ENCODE measurements around the gene SPINK8. TPM values are rescaled to one million over a fixed set of nuclear protein-coding genes. Genes with fewer than 3 reads are reported as not detected.

The SPINK8 gene
- total RNA-seq, 4 donors from 2014 or later: not detected

GRCh38 chr3:48305396-48305795 lies 28.1 kb downstream of the SPINK8 start:
- no peak overlapping the region for H3K27ac ChIP-seq (replicated peaks in 1 of 4)
- DNase-seq (ENCODE audit: extremely low spot score): no peak
- peaks cover 0 to 5% (median 0%) of the 10 kb centered on the region in 4 donors for H3K9me3 ChIP-seq
- H3K4me3 ChIP-seq: no peak overlapping the region
- no peaks in the 10 kb centered on the region for H3K27me3 ChIP-seq
- TF ChIP-seq POLR2AphosphoS5 (IDR thresholded peaks at IDR 0.05) (no peak), POLR2A (IDR thresholded peaks at IDR 0.05; ENCODE audit: low read depth) (no peak), CTCF (IDR thresholded peaks at IDR 0.05) (no peak)
- no peaks in the 10 kb centered on the region for H3K36me3 ChIP-seq
- H3K4me1 ChIP-seq: peaks cover 11 to 16% (median 12%) of the 10 kb centered on the region in 4 donors
- intact Hi-C loops (cut with DNase I): no loop called here
- 75% methylated on average over 2 of the region's 2 CpGs for WGBS

GRCh38 chr3:48303021-48303420 lies 30.4 kb downstream of the SPINK8 start:
- Histone ChIP-seq H3K27ac (replicated peaks in 1 of 4) (no peak overlapping the region), H3K9me3 (no peaks in the 10 kb centered on the region), H3K4me1 (peaks cover 20 to 25% (median 23%) of the 10 kb centered on the region in 4 donors), H3K27me3 (no peaks in the 10 kb centered on the region), H3K4me3 (no peak overlapping the region), H3K36me3 (peaks cover 0 to 5% (median 4%) of the 10 kb centered on the region in 4 donors)
- no peak for TF ChIP-seq POLR2A (IDR thresholded peaks at IDR 0.05; ENCODE audit: low read depth)
- no peak for TF ChIP-seq POLR2AphosphoS5 (IDR thresholded peaks at IDR 0.05)
- TF ChIP-seq EP300 (IDR thresholded peaks at IDR 0.05): no peak
- no peak for TF ChIP-seq CTCF (IDR thresholded peaks at IDR 0.05)
- intact Hi-C loops (cut with DNase I): no loop called here
- DNase-seq (ENCODE audit: extremely low spot score): no peak
- WGBS: 96% methylated on average over 2 of the region's 2 CpGs

GRCh38 chr3:48301800-48302166 lies 31.7 kb downstream of the SPINK8 start:
- TF ChIP-seq POLR2A (IDR thresholded peaks at IDR 0.05; ENCODE audit: low read depth) (no peak), CTCF (IDR thresholded peaks at IDR 0.05) (no peak), POLR2AphosphoS5 (IDR thresholded peaks at IDR 0.05) (no peak), EP300 (IDR thresholded peaks at IDR 0.05) (no peak)
- intact Hi-C loops (cut with DNase I): no loop called here
- Histone ChIP-seq H3K27ac (replicated peaks in 1 of 4) (peak overlapping the region; percentile 91 to 99 (median 95)), H3K9me3 (no peaks in the 10 kb centered on the region), H3K4me1 (peaks cover 20 to 25% (median 23%) of the 10 kb centered on the region in 4 donors), H3K36me3 (peaks cover 5 to 17% (median 16%) of the 10 kb centered on the region in 4 donors), H3K27me3 (no peaks in the 10 kb centered on the region), H3K4me3 (peak overlapping the region; percentile 78 to 92 (median 88))
- 0% methylated on average over 10 of the region's 10 CpGs for WGBS
- DNase-seq (ENCODE audit: extremely low spot score): no peak

- no peaks in the 10 kb centered on the region for H3K9me3 ChIP-seq
- intact Hi-C loops (cut with DNase I): no loop called here
- peaks cover 20 to 25% (median 23%) of the 10 kb centered on the region in 4 donors for H3K4me1 ChIP-seq
- peaks cover 10 to 23% (median 21%) of the 10 kb centered on the region in 4 donors for H3K36me3 ChIP-seq
- DNase-seq (ENCODE audit: extremely low spot score): peak; percentile 96
- peak within 1 kb of the TSS; percentile 78 to 92 (median 88) for H3K4me3 ChIP-seq
- H3K27ac ChIP-seq (replicated peaks in 1 of 4): peak within 1 kb of the TSS; percentile 91 to 99 (median 95)
- TF ChIP-seq POLR2A (IDR thresholded peaks at IDR 0.05; ENCODE audit: low read depth): peak; percentile 54
- TF ChIP-seq POLR2AphosphoS5 (IDR thresholded peaks at IDR 0.05): peak; percentile 81 to 90
- no peak for TF ChIP-seq EP300 (IDR thresholded peaks at IDR 0.05)
- TF ChIP-seq CTCF (IDR thresholded peaks at IDR 0.05): peak in 1 of 3 experiments; percentile 14
- no peaks in the 10 kb centered on the region for H3K27me3 ChIP-seq
- WGBS: under 1% methylated on average over 24 of the region's 70 CpGs
Measured at GRCh38 chr3:48301020-48301799, 32.3 kb downstream of the SPINK8 start, which contains the start of gene NME6. Gene NME6 (minus strand): TSS chr3:48301367.

All from esophagus muscularis mucosa (tissue), 4 donors.